ENCODE measurements around the gene ZCCHC12. TPM values are rescaled to one million over a fixed set of nuclear protein-coding genes. Genes with fewer than 3 reads are reported as not detected.

The ZCCHC12 gene
- total RNA-seq, 1 experiment from 2014 or later: 0.89 TPM

DNA sequence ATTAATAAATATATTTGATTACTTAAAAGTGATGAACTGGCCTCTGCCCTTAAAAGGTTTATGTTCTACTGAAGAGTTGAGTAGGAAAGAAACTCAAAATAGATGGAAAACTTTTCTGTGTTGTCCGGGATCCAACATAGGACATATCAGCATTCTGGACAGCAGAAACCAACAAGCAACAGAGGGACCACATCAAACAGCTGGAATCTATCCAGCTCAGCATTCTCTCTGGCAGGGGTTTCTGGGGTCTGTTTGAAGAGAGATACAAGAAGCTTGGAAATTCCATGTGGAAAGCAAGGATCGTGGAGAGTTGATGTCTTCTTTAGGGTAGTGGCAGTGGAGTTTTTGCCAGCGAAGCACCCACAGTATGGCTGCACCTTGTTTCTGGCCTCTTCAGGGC lies 43.6 kb downstream of the ZCCHC12 start:
- TF ChIP-seq, protein P1, sequence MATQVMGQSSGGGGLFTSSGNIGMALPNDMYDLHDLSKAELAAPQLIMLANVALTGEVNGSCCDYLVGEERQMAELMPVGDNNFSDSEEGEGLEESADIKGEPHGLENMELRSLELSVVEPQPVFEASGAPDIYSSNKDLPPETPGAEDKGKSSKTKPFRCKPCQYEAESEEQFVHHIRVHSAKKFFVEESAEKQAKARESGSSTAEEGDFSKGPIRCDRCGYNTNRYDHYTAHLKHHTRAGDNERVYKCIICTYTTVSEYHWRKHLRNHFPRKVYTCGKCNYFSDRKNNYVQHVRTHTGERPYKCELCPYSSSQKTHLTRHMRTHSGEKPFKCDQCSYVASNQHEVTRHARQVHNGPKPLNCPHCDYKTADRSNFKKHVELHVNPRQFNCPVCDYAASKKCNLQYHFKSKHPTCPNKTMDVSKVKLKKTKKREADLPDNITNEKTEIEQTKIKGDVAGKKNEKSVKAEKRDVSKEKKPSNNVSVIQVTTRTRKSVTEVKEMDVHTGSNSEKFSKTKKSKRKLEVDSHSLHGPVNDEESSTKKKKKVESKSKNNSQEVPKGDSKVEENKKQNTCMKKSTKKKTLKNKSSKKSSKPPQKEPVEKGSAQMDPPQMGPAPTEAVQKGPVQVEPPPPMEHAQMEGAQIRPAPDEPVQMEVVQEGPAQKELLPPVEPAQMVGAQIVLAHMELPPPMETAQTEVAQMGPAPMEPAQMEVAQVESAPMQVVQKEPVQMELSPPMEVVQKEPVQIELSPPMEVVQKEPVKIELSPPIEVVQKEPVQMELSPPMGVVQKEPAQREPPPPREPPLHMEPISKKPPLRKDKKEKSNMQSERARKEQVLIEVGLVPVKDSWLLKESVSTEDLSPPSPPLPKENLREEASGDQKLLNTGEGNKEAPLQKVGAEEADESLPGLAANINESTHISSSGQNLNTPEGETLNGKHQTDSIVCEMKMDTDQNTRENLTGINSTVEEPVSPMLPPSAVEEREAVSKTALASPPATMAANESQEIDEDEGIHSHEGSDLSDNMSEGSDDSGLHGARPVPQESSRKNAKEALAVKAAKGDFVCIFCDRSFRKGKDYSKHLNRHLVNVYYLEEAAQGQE (IDR thresholded peaks at IDR 0.05; ENCODE audit: low read depth): no peak
- TF ChIP-seq TCF7L2 (IDR thresholded peaks at IDR 0.05; ENCODE audit: borderline replicate concordance, extremely low read depth, insufficient read depth, insufficient read length) (no peak), YY1 (IDR thresholded peaks at IDR 0.05; ENCODE audit: extremely low read depth, insufficient replicate concordance, low read depth, low read length) (no peak), RAD21 (IDR thresholded peaks at IDR 0.05; ENCODE audit: low read depth) (no peak), CBX3 (IDR thresholded peaks at IDR 0.05; ENCODE audit: low read depth) (no peak), ATF3 (IDR thresholded peaks at IDR 0.05) (no peak), ZNF274 (IDR thresholded peaks at IDR 0.05; ENCODE audit: low read depth, low read length) (no peak), EGR1 (IDR thresholded peaks at IDR 0.05; ENCODE audit: low read depth) (no peak), SIN3A (IDR thresholded peaks at IDR 0.05; ENCODE audit: low read depth) (no peak), ELF1 (IDR thresholded peaks at IDR 0.05; ENCODE audit: borderline replicate concordance, low read depth) (no peak), MAX (IDR thresholded peaks at IDR 0.05) (no peak), EZH2 (IDR thresholded peaks at IDR 0.05) (no peak), POLR2A (IDR thresholded peaks at IDR 0.05; ENCODE audit: borderline replicate concordance, extremely low read depth, insufficient read depth, insufficient read length) (no peak), SRF (IDR thresholded peaks at IDR 0.05; ENCODE audit: low read depth) (no peak), POLR2AphosphoS5 (IDR thresholded peaks at IDR 0.05; ENCODE audit: low read depth, low read length) (no peak), CTCF (IDR thresholded peaks at IDR 0.05 in 2 of 3, conservative IDR thresholded peaks at IDR 0.05 in 1 of 3; ENCODE audit: borderline replicate concordance in 1 of 3, insufficient read depth in 1 of 3, low read depth in 2 of 3, low read length in 2 of 3) (no peak), JUND (IDR thresholded peaks at IDR 0.05) (no peak), CEBPB (IDR thresholded peaks at IDR 0.05; ENCODE audit: low read depth) (no peak)
- RAD21 ChIA-PET (ENCODE audit: low non-redundant PET in 1 of 2, low total read pairs in 2 of 2, uncharacterized antibody in 2 of 2, unreplicated experiment in 2 of 2): no interaction called here
- H3K27me3 ChIP-seq (ENCODE audit: insufficient read depth, low read length): no peaks in the 10 kb centered on the region
- no peaks in the 10 kb centered on the region for H3K79me2 ChIP-seq (ENCODE audit: insufficient read depth, low read length)
- no TSS peak for BruUV-seq (replicated peaks)
- ATAC-seq: no peak
- no peak overlapping the region for H3K4me2 ChIP-seq (ENCODE audit: low read length)
- H3K4me1 ChIP-seq (ENCODE audit: control insufficient read depth in 1 of 2, insufficient read depth in 2 of 2, low read length in 2 of 2): no peaks in the 10 kb centered on the region; a peak in 1 of 4 replicates
- no peaks in the 10 kb centered on the region for H4K20me1 ChIP-seq (ENCODE audit: insufficient read depth)
- POLR2A ChIA-PET: no interaction called here
- no peaks in the 10 kb centered on the region for H3K9me3 ChIP-seq (ENCODE audit: control insufficient read depth in 1 of 2, insufficient read depth in 1 of 2, low read depth in 1 of 2, low read length in 2 of 2)
- no peak for DNase-seq (ENCODE audit: low read depth, low spot score)
- H3K27ac ChIP-seq (ENCODE audit: low read depth, low read length): no peak overlapping the region
- intact Hi-C loops (cut with micrococcal nuclease): no loop called here
- CTCF ChIA-PET: no interaction called here
- no peaks in the 10 kb centered on the region for H3K36me3 ChIP-seq (ENCODE audit: control insufficient read depth in 1 of 2, insufficient read depth in 2 of 2, low read length in 2 of 2)
- no peak overlapping the region for H3K4me3 ChIP-seq (replicated peaks in 1 of 2; ENCODE audit: low read depth in 1 of 2, low read length in 2 of 2)
- no peak overlapping the region for H3K9ac ChIP-seq (ENCODE audit: low read length)
- H3K9me2 ChIP-seq (ENCODE audit: insufficient read depth): no peaks in the 10 kb centered on the region
- no peak overlapping the region for H2AFZ ChIP-seq (ENCODE audit: low read depth, low read length, poor library complexity, severe bottlenecking)

Data from HCT116 (cell line).